T-helper 22 cell (primary cell): ENCODE data around the gene KCNK3.
A peak's percentile ranks its signal among the peaks of the same experiment; 100 is the strongest.
"Not testable (repeated sequence)": the region's sequence is repeated elsewhere in the genome, so short reads cannot be mapped to it uniquely, and the experiment has no call there.

Experiments used
- DNase-seq: peaks from one replicate; pipeline ENCODE4 v3.0.0-alpha.2; 2020; ENCODE audit warnings: low read depth

KCNK3 gene

DNA sequence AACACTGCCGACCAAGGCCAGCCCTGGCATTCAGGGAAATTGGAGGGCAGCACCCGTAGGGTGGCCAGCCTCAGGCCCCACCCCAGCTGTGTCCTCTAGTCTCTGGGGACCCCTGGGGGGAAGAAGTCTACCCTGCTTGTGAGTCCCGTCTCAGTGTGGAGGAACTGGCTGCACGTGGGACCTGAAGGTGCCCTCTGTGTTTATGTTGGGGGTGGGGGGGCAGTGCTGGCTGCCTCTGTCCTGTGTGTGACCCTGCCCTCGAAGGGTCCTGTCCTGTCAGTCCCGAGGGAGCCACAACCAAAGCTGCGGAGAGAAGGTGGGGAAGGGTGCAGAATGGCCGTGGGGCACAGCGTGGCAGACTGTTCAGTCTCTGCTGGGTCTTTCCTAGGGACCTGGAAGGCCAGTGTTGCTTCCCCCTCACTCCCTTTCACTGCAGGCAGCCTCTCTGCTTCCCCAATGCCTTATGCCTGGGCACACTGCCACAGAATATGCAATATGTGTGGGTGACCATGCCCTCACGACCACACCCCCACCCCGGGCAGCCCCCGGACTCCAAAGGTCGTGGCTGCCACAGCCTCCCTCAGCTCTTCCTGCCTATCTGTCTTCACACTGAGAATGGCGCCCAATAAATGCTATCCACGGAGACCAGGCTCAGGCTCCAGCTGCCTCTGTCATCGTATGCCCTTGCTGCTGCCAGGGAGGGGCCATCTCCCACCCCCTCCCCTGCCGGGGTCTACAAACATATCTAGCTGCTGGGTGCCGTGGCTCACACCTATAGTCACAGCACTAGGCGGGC is 38.2 kb downstream of the KCNK3 start:
- DNase-seq: no peak

GRCh38 chr2:26731714-26732113 is 39.2 kb downstream of the KCNK3 start:
- DNase-seq: no peak

DNA sequence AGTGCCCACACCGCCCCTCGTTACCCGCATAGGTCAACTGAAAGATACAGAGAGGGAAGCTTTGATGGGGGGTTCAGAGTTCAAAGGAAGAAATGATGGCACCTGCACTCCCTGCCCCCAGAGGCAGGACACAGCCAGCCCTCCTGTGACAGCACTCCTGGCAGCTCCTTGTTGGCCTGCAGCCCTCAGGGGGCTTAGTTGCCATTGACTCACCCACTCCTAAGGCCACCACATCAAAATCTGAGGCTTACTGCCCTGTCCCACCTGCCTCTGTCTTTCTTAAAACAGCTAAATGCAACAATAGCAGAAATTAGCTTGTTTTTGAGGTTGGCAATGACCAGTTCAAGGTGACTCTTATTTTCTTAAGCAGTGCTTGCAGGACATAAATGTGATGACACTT is 39.9 kb downstream of the KCNK3 start:
- DNase-seq: no peak

DNA sequence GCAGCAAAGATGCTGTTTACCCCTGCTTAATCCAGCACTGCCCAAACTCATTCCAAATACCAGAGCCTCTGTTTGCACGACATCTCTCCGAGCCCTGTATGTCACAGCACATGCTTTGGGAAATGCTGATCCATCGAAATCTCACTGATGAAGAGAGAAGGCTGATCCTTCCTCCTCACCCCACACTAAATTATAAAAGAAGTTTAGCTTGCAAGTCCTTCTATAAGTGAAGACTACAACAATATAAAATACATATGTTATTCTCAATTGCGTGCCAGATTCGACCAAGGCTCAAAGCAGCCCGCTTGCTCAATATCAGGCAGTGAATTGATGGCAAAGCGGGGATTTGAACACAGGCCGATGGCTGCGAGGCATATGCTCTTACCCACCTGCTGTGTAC is 40.9 kb downstream of the KCNK3 start:
- no peak for DNase-seq

- no peak for DNase-seq
Observed at GRCh38 chr2:26735097-26735496, 42.6 kb downstream of the KCNK3 start.

DNA sequence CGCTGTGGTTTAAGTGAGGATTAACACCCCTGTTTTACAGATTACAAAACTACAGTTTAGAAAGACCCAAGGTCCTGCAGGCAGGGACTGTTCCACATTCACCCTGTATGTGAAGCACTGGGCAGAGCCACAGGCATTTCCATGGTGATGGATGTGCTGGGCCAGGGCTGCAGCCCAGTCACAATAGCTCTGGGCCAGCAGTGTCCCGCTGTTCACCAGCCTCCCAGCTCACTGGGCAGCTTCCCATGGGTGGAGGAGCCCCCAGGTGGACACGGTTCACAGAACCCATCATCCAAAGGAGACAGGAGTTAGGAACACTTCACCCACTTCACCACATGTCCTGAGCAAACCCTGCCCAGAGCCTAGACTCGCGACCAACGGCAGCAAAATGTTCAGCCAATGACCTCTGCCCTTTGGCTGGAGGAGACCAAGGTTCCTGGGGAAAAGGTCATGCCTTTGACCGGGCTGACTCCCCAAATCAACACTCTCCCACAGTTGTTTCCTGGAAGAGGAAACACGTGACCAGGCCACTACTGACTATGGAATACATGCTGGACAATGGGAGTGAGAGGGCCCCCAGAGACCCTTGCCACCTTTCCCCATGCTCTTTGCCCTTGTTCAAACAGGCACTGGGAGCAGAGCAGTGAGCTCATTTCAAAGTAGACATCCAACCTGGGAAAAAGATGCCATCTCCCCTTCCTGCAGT is 43.5 kb downstream of the KCNK3 start:
- no peak for DNase-seq

GRCh38 chr2:26737221-26737620 is 44.7 kb downstream of the KCNK3 start:
- DNase-seq: no peak

- no peak for DNase-seq
Observed at GRCh38 chr2:26738481-26738880, 46.0 kb downstream of the KCNK3 start.

GRCh38 chr2:26739514-26739913 is 47.0 kb downstream of the KCNK3 start:
- DNase-seq: no peak

DNA sequence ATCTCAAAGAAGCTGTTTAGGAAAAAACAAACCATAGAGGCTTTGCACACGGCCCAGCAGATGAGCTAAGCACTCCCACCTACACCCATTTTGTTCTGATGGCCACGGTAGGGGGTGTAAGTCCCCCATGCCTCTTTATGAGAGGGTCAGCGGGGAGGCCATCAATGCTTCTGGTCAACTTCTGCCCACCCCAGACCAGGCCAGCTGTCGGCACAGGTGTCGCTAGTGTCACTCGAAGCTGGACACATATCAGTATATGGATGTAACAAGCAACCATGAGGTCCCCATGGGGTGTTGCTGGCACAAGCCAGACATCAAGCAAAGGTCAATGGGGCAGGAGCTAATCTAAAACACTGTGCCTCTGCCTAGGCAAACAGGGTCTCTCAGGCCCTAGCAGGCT is 47.8 kb downstream of the KCNK3 start:
- DNase-seq: no peak

GRCh38 chr2:26740890-26741302 is 48.4 kb downstream of the KCNK3 start:
- DNase-seq: no peak

- no peak for DNase-seq
Observed at GRCh38 chr2:26742048-26742770, 49.7 kb downstream of the KCNK3 start.

DNA sequence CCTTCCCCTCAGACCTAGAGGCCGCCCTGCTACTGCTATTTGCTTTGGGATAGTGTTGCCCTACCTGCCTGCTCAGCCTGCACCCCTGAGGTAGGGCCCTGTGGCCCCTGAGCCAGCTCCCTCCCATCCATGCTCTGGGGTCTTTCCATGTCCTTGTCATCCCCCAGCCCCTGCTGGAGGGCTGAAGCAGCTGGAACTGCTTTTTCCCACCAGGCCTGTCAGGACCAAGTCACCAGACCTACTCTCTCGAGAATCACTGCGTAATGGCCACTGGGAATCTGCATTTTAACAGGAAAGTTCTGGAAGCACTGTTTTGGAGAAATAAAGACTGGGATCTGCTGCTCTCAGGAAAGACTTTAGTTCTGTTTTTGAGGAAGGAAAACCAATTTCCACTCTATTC is 51.3 kb downstream of the KCNK3 start:
- DNase-seq: no peak

GRCh38 chr2:26744953-26745352 is 52.4 kb downstream of the KCNK3 start:
- no peak for DNase-seq

GRCh38 chr2:26745609-26746327 is 53.2 kb downstream of the KCNK3 start:
- peak; percentile 30 for DNase-seq

- DNase-seq: no peak
Observed at GRCh38 chr2:26746934-26747333, 54.4 kb downstream of the KCNK3 start.

GRCh38 chr2:26749787-26750420 is 57.4 kb downstream of the KCNK3 start:
- DNase-seq: not testable (repeated sequence)

- DNase-seq: not testable (repeated sequence)
Observed at GRCh38 chr2:26750467-26750866, 57.9 kb downstream of the KCNK3 start.

- DNase-seq: no peak
Observed at GRCh38 chr2:26752656-26753055, 60.1 kb downstream of the KCNK3 start.

GRCh38 chr2:26754539-26754938 is 62.0 kb downstream of the KCNK3 start:
- DNase-seq: no peak

DNA sequence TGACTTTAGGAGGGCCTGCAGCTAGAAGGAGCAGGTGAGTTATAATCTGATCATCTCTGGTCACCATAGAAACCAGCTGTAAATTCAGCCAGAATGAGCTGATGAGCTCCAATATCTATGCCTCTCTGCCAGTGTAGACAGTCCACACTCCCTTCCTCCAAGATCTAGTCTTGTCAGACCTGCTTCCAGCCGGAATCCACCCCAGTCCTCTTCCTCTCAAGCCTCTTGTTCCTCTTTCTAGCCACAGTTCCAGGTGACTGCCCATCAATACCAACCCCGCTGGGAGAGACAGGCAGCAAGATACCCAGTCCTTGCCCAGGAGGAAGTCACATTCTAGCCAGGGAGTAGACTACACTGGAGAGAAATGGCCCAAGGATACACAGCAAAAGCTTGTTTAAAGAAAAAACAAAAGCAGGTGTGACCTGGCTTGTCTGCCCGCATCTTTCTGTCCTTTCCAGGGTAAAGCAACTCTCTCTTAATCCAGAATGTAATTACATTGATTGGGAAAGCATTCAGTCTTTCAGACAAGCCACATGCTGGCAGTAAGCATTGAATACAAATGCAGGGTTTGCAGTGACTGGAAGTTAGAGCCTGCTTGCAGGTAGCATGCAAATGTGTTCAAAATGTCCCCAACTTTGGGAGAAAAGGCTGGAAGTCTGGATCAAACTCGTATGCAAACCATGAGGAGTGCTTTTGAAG is 62.6 kb downstream of the KCNK3 start:
- DNase-seq: no peak
